HG02840 (cell line): ENCODE data around the gene MAN1A1.

Experiments
- ATAC-seq: cut with Tn5 transposase; IDR thresholded peaks from one replicate; pipeline ENCODE4 v1.9.1; 2021; ENCODE audit warnings: mild to moderate bottlenecking, moderate library complexity, moderate number of reproducible peaks; ENCODE audit not compliant: unreplicated experiment, low FRiP score

Gene MAN1A1

DNA sequence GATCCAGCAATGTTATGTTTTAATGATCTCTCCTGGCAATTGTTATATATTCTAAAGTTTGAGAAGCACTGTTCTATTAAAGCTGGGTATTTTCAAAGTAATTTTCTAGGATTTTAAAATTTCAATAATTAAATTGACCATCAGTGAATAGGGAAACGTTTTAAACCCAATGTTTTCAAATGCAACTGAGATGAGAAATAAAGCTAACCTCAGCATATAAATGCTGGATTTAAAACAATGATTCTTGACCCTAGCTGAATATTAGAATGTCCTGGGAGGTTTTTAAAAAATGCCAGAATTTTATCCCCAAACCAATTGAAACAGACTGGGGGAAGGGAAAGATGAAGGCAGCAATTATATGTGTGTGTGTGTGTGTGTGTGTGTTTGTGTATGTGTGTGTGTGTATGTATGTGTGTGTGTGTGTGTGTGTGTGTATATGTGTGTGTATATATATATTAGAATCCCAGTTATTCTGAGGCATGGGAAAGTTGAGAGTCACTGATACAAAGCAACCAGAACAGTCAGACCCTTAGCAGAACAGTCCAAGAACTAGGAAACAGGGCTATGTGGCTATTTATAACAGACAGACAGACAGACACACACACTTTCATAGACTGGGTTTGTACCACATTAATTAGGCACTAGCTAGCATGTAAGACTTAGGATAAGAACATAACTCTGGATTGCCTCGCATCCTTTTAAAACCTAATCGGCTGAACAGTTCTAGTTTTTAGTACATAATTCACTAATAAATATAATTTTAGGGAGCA is 107.8 kb downstream of the MAN1A1 start:
- ATAC-seq: no peak

DNA sequence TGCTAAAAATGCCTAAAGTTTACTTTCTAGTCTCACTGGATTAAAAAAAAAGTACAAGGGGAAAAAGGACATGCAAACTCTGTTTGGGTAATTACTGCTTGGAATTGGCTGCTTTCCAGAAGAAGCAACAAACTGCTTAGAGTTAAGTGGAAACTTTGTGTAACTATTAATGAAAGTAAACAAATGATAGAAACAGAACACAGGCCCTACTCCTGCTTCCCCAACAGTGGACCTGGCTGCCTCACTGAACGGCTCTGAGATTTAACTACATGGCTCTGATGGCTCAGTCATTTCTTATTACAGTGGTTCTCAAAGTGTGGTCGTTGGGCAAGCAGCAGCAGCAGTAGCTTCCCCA is 108.5 kb downstream of the MAN1A1 start:
- peak; percentile 70 for ATAC-seq

DNA sequence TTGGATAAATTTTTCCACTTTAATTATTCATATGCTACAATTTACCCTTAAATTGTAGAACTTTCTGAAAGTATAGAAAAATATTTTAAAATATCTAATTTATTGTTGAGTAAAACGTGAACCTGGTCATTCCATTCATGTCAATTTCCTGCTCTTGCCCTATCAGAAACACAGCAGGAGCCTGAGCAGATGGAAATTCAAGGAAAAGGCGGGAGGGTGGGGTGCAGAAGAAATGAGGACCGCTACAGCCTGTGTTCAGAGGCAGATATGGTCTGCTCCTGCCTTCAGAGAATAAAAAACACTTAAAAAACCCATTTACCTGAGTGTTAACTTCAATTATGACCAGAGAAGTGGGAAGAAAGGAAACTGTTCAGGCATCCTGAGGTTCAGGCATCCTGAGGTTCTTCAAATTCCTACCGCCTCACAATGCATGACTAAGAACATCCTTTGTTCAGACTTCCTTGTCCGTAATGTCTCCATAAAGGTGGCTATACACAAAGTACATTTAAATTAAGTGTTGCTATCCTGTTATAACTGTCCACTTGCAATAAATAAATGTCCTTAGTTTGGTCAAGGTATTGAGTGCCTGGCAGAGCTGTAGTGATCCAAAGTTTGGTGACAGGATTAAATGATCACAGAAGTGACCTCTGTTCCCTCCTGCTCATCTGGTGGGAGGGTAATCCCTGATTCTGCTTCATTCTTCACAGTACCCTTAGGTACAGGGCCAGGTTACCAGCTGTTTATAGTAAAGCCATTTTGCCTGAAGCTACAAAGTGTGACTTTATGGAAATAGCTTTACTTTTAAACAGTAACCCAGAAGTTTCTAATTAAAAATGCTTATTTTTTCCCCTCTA is 109.1 kb downstream of the MAN1A1 start:
- ATAC-seq: peak; percentile 45

DNA sequence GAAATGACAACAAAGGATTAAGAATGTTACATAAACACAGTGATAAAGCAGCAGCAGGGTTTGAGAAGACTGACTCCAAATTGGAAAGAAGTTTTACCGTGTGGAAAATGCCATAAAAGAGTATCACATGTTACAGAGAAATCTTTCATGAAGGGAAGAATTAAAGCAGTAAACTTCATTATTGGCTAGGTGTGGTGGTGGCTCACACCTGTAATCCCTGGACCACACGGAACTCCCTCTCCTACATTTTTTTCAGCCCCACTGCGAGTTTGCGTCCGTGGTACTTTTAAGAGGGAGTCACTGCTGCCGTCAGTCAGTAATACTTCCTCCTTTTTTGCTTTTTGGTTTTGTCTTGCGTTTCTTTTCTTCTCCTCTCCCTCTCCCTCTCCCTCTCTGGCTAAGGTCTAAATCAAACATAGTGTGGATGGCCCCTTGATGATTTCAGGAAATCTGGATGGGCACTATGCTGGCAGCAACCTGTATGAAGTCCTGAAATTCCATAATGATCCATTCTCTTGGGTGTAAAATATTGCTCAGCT is 112.3 kb downstream of the MAN1A1 start:
- ATAC-seq: no peak

DNA sequence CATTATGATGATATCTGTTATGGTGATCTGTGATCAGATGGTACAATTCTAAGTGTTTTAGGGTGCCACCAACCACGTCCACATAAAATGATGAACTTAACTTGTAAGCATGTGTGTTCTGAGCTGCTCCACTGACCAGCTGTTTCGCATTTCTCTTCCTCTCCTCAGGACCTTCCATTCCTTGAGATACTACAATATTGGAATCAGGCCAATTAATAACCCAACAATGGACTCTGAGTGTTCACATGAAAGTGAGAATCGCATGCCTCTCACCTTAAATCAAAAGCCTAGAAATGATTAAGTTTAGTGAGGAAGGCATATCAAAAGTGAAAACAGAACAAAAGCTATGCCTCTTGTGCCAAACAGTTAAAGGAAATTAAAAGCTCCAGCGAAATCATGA is 114.6 kb downstream of the MAN1A1 start:
- ATAC-seq: no peak

DNA sequence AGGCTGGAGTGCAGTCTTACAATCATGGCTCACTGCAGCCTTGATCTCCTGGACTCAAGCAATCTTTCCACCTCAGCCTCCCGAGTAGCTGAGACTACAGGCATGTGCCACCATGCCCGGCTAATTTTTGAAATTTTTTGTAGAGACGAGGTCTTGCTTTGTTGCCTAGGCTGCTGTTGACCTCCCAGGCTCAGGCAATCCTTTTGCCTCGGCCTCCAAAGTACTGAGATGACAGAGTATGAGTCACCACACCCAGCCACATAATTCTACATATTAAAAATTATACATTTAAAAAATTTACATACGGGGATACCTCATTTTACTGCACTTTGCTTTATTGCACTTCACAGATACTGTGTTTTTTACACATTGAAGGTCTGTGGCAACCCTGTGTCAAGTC is 115.1 kb downstream of the MAN1A1 start:
- ATAC-seq: no peak

DNA sequence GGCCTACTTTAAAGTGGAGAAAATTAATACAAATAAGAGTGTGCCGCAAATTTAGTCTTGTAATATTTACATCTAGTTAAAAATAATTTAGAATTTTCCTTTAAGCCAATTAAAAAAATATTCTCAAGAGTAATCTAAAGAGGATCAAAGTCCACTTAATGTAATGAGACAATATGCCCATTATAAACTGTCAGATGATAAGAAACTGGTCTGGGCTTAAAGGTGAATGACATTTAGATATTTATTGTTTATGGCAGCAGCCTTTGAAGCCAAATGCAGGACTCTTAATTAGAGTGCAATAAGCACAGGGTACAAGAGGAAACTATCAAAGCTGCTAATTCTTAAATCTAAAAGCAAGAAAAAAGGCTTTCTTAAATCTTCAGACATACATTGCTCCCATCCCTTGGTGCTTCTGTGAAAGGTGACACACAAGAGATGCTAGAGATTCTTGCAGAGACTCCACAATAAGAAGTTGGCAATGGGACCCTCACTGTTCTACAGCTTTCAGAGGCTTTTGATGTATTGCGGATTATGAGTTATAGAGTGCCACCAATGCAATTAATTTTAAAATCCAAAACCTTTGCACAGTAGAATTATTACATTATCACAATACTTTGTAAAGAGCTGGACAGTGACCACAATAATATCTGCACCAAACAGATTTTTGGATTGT is 116.1 kb downstream of the MAN1A1 start:
- no peak for ATAC-seq

DNA sequence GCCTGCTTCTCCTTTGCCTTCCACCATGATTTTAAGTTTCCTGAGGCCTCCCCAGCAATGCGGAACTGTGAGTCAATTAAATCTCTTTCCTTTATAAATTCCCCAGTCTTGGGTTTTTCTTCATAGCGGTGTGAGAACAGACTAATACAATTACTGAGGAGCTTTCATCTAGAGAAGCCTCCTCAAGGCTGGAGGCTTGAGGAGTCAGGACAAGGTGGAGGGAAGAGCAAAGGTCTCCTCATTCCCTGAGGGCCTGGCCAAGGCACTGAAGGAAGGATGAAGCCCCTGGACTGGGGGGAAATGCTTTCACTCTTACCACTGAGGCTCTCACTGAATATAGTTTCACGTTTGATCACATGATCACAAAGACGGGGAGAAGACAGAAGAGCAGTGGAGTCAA is 118.2 kb downstream of the MAN1A1 start:
- ATAC-seq: no peak

DNA sequence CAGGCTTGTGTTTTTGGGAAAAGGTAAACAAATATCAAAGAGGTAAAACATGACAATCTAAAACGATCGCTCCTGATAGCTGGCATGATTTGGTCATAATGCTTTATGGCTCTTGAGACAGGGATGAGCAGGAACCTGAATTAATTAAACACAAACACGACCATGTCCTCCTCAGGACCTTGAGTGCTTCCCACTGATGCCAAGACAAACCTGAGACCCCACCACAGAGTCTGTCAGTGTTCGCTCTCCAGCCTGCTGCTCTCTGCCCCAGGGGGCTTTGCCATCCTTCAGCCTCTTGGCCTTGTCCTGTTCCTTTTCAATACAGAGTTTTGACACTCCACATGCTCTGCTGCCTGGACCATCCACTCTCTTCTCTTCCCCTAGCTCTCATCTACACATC is 119.4 kb downstream of the MAN1A1 start:
- ATAC-seq: no peak

DNA sequence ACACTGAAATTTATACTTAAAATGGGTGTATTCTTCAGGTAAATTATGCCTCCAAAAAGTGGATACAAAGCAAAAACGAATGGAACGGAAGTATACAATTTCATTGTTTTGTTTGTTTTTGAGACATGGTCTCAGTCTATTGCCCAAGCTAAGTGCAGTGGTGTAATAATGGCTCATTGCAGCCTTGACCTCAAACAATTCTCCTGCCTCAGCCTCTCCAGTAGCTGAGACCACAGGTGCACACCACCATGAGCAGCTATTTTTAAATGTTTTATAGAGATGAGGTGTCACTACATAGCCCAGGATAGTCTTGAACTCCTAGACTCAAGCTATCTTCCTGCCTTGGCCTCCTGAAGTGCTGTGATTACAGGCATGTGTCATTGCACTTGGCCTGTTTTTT is 122.2 kb downstream of the MAN1A1 start:
- no peak for ATAC-seq

DNA sequence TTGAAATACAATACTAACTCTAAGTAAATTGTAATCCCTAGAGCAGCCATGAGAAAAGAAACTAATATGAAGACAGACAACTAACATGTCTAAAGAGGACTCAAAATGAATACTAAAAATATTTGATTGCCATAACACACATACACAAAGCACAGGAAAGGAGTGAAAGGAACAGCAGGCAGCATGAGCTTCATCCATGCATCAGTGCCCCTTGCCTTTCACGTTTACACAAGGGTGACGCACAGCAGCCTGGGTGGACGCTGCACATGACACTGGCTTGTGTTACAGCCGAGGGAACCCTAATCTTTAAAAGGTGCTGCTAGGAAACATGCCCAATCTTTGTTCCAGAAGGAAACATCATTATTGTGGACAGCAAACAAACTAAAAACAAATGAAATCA is 123.5 kb downstream of the MAN1A1 start:
- no peak for ATAC-seq

DNA sequence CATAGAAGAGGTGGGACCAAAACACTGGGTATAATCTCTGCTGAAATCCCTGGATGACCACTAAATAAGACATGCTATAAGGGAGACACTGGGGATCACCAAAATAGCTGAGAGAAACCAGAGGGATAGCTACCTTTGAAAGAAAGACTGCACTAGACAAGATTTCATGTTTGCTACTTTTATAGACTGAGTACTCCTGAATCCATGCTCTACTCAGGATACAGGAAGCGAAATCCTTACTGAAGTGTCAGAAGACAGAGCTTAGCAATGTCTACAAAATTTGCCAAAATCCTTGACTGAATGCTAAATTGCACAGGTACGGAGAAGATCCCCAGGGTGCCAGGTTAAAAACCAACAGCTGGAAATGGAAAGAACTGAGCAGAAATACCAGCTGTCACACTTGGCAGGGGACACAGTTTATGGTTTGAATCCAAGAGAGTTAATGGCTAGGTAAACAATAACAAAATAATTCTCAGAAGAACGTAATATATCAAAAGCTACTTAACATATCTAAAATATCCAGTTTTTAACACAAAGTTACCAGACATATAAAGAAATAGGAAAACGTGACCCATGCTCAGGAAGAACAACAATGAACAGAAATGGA is 125.4 kb downstream of the MAN1A1 start:
- no peak for ATAC-seq

DNA sequence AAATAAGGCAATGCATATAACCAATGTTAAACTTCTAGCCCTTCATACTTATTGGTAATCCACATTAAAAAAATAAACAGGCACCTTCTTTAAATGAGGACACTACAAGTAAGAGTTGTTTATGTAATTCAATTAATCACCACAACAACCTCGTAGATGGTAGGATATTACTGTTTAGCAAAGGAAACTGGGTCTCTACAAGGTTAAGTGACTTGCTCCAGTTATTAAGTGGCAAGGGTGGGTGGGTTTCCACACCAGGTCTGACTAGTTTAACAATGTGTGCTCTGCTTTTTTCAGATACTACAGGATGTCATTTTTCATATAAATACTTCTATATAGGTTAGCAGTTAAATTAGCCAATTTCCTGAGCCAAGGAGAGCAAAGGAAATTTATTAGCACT is 129.1 kb downstream of the MAN1A1 start:
- no peak for ATAC-seq

DNA sequence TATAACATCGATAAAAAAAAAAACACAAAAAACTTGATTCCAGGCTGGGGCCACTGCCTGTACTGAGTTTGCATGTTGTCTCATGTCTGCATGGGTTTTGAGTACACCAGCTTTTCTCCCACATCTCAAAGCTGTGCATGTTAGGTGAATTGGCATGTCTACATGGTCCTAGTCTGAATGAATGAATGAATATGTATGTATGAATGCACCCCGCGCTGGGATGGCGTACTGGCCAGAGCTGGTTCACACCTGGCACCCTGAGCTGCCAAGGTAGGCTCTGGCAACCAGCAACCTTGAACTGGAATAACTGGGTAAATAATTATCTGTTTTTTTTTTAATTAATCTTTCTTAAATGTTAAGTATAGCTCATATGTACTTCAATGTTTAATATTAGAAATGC is 131.0 kb downstream of the MAN1A1 start:
- ATAC-seq: no peak

DNA sequence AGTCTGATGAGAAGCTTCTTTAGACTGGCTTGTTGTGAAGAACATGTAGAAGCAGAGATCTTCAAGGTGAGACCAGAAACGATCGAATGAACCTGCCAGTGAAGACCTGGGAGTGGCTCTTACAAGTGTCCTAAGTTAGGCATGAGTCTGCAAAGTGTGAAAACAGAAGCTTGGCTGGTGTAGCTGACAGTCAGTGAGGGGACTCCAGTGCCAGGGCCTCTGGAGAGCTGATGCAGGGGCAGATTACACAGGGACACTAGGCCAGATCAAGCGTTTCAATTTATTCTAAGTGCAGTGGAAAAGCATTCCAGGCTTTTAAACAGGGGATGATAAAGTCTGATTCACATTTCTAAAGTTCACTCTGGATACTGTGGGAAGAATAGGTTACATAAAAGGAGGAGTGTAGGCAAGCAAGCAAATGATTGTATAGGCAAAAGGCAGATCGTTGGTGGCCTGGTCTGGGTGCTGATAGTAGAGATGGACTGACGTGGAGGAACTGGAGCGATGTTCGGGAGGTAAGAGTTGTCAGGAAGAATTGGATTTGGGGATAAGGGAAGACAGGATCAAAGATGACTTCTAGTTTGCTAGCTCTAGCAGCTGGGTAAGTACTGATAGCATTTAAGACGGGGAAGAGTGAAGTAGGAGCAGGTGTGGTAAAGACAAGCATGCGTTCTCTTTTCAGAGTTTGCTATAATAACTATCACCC is 133.5 kb downstream of the MAN1A1 start:
- no peak for ATAC-seq

DNA sequence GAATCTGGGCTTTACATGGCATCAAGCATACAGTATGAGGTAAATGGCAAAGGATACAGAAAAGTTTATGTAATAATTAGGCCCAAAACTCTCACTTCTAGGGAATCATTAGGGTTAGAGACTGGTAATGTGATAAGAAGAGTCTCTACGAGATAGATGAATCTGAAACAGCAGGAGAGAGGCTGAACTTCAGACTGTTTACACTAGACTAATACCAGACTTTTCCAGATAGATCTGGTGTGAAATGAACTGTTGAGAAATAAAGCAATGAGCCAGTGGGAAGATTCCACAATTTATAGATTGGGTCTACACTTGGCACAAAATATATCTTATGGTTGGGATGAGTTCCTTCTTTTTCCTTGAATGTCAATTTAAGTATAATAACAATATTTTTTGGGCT is 134.3 kb downstream of the MAN1A1 start:
- no peak for ATAC-seq

DNA sequence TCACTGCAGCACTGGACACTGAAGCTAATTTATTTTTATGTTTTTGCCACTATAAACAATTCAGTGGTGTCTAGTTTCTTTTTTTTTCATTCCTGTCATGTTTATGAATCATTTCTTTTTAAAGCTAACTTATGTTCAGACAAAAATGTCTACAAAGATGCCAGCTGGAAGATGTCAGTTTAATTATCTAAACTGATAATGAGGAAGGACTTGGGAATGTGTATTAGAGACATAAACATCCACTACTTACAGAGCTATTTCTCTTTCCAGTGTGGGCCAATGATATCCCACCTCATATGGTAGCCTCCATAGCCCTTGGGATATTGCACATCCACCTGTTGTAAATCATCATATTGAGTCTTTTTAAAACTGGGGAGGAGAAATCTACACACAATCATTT is 139.0 kb downstream of the MAN1A1 start:
- no peak for ATAC-seq

DNA sequence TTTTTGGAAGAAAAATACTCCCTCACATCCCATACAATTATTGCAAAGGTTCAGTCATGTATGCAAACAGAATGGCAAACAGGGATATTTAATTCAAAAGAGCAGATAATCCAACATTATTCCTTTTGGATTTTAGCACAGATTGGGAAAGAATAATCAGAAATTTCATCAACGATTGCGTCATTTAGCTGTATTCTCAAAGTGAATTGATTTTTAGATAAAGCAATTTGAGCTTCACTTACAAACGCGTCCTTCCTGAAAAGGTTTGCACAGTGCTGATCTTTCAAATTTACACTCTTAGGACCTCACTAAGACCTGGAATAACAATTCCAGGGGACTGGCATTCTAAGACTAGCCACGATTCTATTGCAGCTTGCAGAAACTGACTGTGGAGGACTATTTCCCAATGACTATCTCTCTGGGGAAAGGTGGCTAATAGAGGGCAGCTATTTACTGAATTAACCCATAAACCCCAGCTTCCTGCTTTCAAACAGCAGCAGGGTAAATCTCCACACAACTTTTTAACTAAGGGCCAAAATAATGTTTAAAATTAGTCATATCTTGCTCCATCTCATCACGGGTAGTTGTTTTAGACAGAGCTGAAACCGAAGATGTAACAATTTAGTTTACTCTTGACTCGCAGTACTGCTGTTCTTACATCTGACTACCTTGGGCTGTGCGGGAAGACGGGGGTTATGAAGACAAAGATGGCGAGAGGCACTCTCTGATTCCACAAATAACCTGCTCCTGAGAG is 139.9 kb downstream of the MAN1A1 start:
- ATAC-seq: no peak

DNA sequence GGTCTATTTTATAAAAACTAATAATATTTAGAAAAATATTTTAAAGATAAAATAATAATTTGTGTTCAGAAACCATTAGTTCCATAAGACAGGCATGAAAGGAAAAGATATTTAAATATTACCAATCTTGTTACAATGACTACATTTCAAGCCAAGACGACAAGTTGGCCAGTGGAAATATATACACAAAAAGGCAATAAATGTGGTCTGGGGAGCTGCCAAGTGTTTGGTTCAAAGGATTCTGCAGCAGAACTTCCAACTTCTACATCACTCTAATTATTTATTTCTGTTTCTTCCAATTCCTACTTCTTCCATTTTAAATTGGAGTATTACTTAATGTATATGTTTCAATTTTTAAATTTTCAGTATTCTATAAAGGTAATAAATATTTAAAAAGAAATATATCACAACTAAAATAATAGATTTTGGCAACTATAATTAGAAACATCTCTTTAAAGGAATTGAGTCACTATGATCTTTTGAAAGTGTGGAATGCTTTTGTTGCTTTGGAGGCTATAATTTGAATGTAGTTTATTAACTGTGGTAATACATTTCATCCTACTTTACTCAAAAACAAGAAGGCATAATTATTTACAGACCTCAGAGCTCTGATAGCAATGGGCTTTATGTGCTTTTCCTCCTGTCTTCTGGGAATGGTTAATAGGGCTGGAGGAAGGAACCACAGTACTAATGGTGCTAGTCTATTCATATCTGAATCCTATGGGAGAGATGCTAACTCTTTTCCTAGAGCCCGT is 141.4 kb downstream of the MAN1A1 start:
- no peak for ATAC-seq
